LNCAP (cell line): Measurements from ENCODE around the gene BABAM2.

Experiments used
- TF ChIP-seq, protein P1 (sequence below): fragments of 450-650 bp; IDR thresholded peaks from 2 replicates; pipeline ENCODE4 v1.5.1; 2017; ENCODE audit warnings: mild to moderate bottlenecking

The BABAM2 gene

DNA sequence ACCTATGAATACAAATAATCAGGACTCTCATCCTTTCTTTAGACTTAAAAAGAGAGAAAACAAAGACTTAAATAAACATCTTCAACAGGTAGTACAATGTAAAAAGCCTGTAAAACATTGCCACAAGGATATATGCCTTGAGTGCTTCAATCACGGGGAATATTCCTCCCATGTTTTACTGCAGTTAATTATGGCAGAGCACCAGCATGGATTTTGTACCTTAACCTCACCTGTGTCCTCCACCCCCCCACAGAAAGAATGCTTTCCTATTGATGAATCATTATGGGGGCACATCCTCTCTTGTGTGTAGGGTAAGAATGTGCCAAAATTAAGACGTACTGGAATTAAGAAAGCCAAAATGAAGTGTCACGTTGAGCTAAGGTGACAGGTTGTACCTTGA, 312.2 kb downstream of the BABAM2 start:
- TF ChIP-seq, protein P1, sequence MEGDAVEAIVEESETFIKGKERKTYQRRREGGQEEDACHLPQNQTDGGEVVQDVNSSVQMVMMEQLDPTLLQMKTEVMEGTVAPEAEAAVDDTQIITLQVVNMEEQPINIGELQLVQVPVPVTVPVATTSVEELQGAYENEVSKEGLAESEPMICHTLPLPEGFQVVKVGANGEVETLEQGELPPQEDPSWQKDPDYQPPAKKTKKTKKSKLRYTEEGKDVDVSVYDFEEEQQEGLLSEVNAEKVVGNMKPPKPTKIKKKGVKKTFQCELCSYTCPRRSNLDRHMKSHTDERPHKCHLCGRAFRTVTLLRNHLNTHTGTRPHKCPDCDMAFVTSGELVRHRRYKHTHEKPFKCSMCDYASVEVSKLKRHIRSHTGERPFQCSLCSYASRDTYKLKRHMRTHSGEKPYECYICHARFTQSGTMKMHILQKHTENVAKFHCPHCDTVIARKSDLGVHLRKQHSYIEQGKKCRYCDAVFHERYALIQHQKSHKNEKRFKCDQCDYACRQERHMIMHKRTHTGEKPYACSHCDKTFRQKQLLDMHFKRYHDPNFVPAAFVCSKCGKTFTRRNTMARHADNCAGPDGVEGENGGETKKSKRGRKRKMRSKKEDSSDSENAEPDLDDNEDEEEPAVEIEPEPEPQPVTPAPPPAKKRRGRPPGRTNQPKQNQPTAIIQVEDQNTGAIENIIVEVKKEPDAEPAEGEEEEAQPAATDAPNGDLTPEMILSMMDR, result no peak

DNA sequence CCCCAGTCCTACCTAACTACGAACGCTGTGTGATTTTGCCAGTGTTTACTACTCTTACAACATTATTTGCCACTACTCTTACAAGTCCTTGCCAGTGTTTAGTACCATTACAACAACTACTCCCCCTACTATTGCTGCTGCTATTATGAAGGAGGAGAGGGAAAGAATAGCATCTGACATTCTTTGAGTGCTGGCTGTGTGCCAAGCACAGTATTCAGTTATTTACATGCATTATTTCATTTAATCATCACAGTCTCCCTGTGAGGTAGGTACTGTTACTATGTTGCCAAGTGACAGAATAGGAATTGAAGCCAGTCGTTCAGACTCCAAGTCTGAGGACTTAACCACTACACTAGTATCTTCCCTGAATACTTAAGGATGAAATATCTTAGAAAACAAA, 316.2 kb downstream of the BABAM2 start:
- TF ChIP-seq, protein P1, result no peak

DNA sequence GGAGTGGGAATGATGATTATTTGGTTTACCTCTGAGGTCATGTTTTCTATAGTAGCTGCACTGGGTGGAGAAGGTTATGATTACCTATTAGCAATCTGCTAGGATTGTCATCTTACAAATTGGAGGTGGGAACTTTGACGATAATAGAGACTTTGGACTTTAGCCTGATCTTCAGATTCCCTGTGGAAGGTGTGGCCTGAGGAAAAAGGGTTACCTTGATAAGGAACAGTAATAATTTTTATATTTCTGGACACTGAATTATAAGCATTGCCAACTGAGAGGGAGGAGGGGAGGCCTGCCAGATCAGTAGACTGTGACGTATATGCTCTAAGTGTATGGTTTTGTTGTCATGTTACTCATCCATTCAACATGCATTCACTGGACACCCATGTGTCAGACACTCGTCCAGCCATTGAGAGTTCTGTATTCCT, 318.7 kb downstream of the BABAM2 start:
- TF ChIP-seq, protein P1, result no peak

DNA sequence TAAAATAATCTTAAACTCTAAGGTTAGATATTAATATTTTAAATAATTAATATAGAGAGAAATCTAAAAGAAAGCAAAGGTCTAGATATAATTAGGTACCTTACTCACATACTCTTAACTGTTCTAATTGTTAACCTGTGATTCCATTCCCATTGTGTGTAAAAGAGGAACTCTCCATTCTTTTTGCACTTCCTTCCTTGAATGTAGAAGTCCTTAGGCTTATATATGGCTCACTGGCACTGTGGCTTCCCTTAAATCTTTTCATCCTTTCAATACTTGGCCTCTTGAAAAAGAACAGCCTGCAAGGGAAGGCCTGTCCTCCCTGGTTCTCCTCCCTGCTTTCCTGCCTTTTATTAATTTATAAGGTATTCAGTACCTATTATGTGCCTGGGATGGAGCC, 319.3 kb downstream of the BABAM2 start:
- TF ChIP-seq, protein P1, result no peak

DNA sequence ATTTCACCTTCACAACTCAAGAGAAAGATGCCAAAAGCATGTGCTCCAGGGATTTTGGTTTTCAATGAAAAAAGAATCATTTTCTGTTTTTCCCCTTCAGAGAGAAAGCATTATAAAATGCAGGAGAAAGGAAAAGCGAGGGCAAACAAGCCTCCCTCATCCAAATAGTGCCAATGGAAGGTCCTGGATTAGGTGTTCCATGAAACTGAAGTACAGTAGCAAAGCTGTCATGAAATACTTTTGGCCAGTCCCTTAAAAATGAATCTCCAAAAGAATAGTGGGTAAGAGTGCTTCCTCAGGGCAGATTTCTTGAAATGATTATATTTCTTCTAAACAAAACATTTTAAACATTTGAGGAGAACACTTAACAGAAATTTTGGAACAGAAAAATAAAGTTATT, 320.0 kb downstream of the BABAM2 start:
- TF ChIP-seq, protein P1, result no peak

DNA sequence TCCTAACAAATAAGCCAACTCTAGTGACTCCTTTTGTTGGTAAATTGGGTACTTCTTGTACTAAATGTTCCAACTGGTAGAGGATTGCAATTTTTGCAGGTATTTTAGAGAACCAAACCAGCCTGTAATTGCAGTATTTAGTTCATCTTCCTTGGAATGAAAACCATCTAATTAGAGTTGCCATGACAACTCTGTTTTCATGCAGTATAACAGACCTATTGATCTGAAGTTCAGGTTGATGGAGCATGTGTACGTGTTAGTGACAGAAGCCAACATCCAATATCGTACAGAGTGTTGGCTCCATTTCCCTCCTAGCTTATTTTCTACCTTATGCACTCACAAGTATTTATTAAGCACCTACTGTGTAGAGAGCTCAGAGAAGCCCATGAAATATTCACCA, 325.8 kb downstream of the BABAM2 start:
- TF ChIP-seq, protein P1, result no peak

DNA sequence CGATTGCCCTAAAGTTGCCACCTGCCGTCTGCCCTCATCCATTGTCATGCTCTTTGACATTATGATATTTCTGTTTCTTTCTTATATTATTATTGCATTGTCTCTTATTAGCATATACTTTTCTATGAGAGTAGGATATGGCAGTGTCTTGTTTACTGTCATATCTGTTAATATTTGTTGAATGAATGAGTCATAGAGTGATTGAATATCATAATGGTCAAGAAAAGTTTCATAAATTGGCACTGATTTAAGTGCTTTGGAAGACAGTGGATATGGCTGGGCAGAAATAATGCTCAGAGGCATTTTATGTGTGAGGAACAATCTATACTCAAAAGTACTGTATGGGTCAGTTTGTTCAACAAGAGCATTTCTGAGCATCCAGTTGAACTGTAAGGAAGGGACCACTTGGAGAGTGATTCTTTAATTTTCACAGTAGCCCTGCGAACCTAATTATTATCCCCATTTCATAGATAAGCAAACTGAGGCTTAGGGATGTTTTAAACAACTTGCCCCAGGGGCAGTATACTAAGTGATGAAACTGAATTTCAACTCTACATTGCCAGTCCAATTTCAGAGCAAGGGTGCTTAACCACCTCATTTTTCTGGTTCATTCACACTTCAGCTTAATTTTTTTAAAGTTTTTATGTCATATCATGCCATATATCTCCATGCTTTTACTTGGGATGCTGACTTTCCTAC, 326.7 kb downstream of the BABAM2 start:
- TF ChIP-seq, protein P1, result no peak

DNA sequence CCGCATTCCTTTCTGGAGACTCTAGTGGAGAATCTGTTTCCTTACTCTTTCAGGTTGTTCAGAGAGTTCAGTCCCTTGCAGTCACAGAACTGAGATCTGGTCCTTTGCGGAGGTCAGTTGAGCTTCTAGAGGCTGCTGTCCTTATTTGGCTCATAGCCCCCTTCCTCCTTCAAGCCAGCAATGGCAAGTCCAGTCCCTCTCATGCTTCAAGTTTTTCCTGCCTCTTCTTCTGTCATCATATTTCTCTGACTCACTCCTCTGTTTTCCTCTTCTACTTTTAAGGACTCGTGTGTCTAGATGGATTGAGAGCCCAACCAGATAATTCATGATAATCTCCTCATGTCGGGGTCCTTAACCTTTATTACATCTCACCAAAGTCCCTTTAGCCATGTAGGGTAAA, 328.6 kb downstream of the BABAM2 start:
- TF ChIP-seq, protein P1, result no peak
